ENCODE results near the gene MMP1. TPM values are rescaled to one million over a fixed set of nuclear protein-coding genes. Genes with fewer than 3 reads are reported as not detected.
A peak's percentile ranks its signal among the peaks of the same experiment; 100 is the strongest.

Gene MMP1
- total RNA-seq (under 1 TPM in 1 of 2 donors, not detected in 1; 0.52 TPM), polyA plus RNA-seq (under 1 TPM in 1 of 2 donors, not detected in 1; 0.10 TPM)
- long read RNA-seq, donor 1, partial matches to known transcripts = 0 of 2 reads
- long read RNA-seq, donor 1, other reads (novel, unspliced or antisense) = 0 of 2 reads
- long read RNA-seq, donor 2 = 0 reads

GRCh38 chr11:102798012-102798746 lies at the start of gene MMP1:
TSS of gene MMP1 (minus strand) at chr11:102798160. CDS start at chr11:102798092, 68 bp downstream.
- no peak within 1 kb of the TSS for H3K27ac ChIP-seq (ENCODE audit: low read depth in 1 of 2, low read length in 2 of 2)
- no peak within 1 kb of the TSS for H3K4me3 ChIP-seq (ENCODE audit: low read length in 2 of 2)
- no peaks in the 10 kb centered on the region for H3K36me3 ChIP-seq (ENCODE audit: control insufficient read depth in 1 of 2, insufficient read depth in 2 of 2, low read length in 1 of 2)
- 92% methylated on average over 7 of the region's 7 CpGs for WGBS, 2 donors
- no peaks in the 10 kb centered on the region for H3K4me1 ChIP-seq (ENCODE audit: control insufficient read depth in 1 of 2, insufficient read depth in 2 of 2, low read length in 2 of 2)
- no peaks in the 10 kb centered on the region for H3K9me3 ChIP-seq (ENCODE audit: control insufficient read depth, low read length)
- intact Hi-C loops (cut with DNase I) = no loop called here
- DNase-seq (no peak), ATAC-seq (ENCODE audit: low FRiP score) (peak; percentile 39)
- peaks cover 0 to 1% of the 10 kb centered on the region in 2 donors for H3K27me3 ChIP-seq (ENCODE audit: control insufficient read depth in 1 of 2, insufficient read depth in 2 of 2, low read length in 1 of 2)

GRCh38 chr11:102846292-102846691 lies 48.3 kb upstream of the MMP1 start:
- no peak overlapping the region for H3K4me3 ChIP-seq (ENCODE audit: low read length in 2 of 2)
- H3K9me3 ChIP-seq (ENCODE audit: control insufficient read depth, low read length) = peaks cover 1% of the 10 kb centered on the region
- H3K27me3 ChIP-seq (ENCODE audit: control insufficient read depth in 1 of 2, insufficient read depth in 2 of 2, low read length in 1 of 2) = no peaks in the 10 kb centered on the region
- no peaks in the 10 kb centered on the region for H3K36me3 ChIP-seq (ENCODE audit: control insufficient read depth in 1 of 2, insufficient read depth in 2 of 2, low read length in 1 of 2)
- ATAC-seq (ENCODE audit: low FRiP score) = no peak
- DNase-seq = no peak
- H3K27ac ChIP-seq (ENCODE audit: low read depth in 1 of 2, low read length in 2 of 2) = no peak overlapping the region
- no peaks in the 10 kb centered on the region for H3K4me1 ChIP-seq (ENCODE audit: control insufficient read depth in 1 of 2, insufficient read depth in 2 of 2, low read length in 2 of 2)
- intact Hi-C loops (cut with DNase I) = no loop called here
- 28 to 39% methylated on average over 3 of the region's 3 CpGs for WGBS, 2 donors

GRCh38 chr11:102843489-102843888 lies 45.5 kb upstream of the MMP1 start, which contains the start of gene MMP3:
TSS of gene MMP3 (minus strand) at chr11:102843609. CDS start at chr11:102843546, 63 bp downstream.
- 82 to 88% methylated on average over 4 of the region's 4 CpGs for WGBS, 2 donors
- H3K4me3 ChIP-seq (ENCODE audit: low read length in 2 of 2) = no peak within 1 kb of the TSS
- H3K4me1 ChIP-seq (ENCODE audit: control insufficient read depth in 1 of 2, insufficient read depth in 2 of 2, low read length in 2 of 2) = no peaks in the 10 kb centered on the region
- intact Hi-C loops (cut with DNase I) = no loop called here
- H3K27ac ChIP-seq (ENCODE audit: low read depth in 1 of 2, low read length in 2 of 2) = no peak within 1 kb of the TSS
- no peak for ATAC-seq (ENCODE audit: low FRiP score)
- H3K9me3 ChIP-seq (ENCODE audit: control insufficient read depth, low read length) = peaks cover 1% of the 10 kb centered on the region
- H3K36me3 ChIP-seq (ENCODE audit: control insufficient read depth in 1 of 2, insufficient read depth in 2 of 2, low read length in 1 of 2) = no peaks in the 10 kb centered on the region
- no peaks in the 10 kb centered on the region for H3K27me3 ChIP-seq (ENCODE audit: control insufficient read depth in 1 of 2, insufficient read depth in 2 of 2, low read length in 1 of 2)
- no peak for DNase-seq

- Histone ChIP-seq H3K36me3 (ENCODE audit: control insufficient read depth in 1 of 2, insufficient read depth in 2 of 2, low read length in 1 of 2) (no peaks in the 10 kb centered on the region), H3K27me3 (ENCODE audit: control insufficient read depth in 1 of 2, insufficient read depth in 2 of 2, low read length in 1 of 2) (peaks cover 0 to under 1% of the 10 kb centered on the region in 2 donors), H3K9me3 (ENCODE audit: control insufficient read depth, low read length) (peaks cover 1% of the 10 kb centered on the region), H3K4me1 (ENCODE audit: control insufficient read depth in 1 of 2, insufficient read depth in 2 of 2, low read length in 2 of 2) (no peaks in the 10 kb centered on the region), H3K27ac (ENCODE audit: low read depth in 1 of 2, low read length in 2 of 2) (no peak overlapping the region), H3K4me3 (ENCODE audit: low read length in 2 of 2) (no peak overlapping the region)
- ATAC-seq (ENCODE audit: low FRiP score) (no peak), DNase-seq (no peak)
- 2 to 14% methylated on average over 1 of the region's 1 CpG for WGBS, 2 donors
- intact Hi-C loops (cut with DNase I) = no loop called here
Measured at GRCh38 chr11:102842930-102843329, 45.0 kb upstream of the MMP1 start.

GRCh38 chr11:102840018-102840417 lies 42.1 kb upstream of the MMP1 start:
- H3K4me1 ChIP-seq (ENCODE audit: control insufficient read depth in 1 of 2, insufficient read depth in 2 of 2, low read length in 2 of 2) = peaks cover 0 to 2% of the 10 kb centered on the region in 2 donors
- H3K27ac ChIP-seq (ENCODE audit: low read depth in 1 of 2, low read length in 2 of 2) = no peak overlapping the region
- 13 to 15% methylated on average over 5 of the region's 5 CpGs for WGBS, 2 donors
- no peak overlapping the region for H3K4me3 ChIP-seq (ENCODE audit: low read length in 2 of 2)
- no peak for ATAC-seq (ENCODE audit: low FRiP score)
- peak in 1 of 2 donors; percentile 51 for DNase-seq
- intact Hi-C loops (cut with DNase I) = no loop called here
- peaks cover 1% of the 10 kb centered on the region for H3K9me3 ChIP-seq (ENCODE audit: control insufficient read depth, low read length)
- no peaks in the 10 kb centered on the region for H3K36me3 ChIP-seq (ENCODE audit: control insufficient read depth in 1 of 2, insufficient read depth in 2 of 2, low read length in 1 of 2)
- H3K27me3 ChIP-seq (ENCODE audit: control insufficient read depth in 1 of 2, insufficient read depth in 2 of 2, low read length in 1 of 2) = peaks cover 0 to 2% of the 10 kb centered on the region in 2 donors

- H3K27ac ChIP-seq (ENCODE audit: low read depth in 1 of 2, low read length in 2 of 2) = no peak overlapping the region
- H3K36me3 ChIP-seq (ENCODE audit: control insufficient read depth in 1 of 2, insufficient read depth in 2 of 2, low read length in 1 of 2) = no peaks in the 10 kb centered on the region
- no peak overlapping the region for H3K4me3 ChIP-seq (ENCODE audit: low read length in 2 of 2)
- 36 to 51% methylated on average over 2 of the region's 2 CpGs for WGBS, 2 donors
- no peak for ATAC-seq (ENCODE audit: low FRiP score)
- no peak for DNase-seq
- H3K9me3 ChIP-seq (ENCODE audit: control insufficient read depth, low read length) = no peaks in the 10 kb centered on the region
- peaks cover 0 to 2% of the 10 kb centered on the region in 2 donors for H3K27me3 ChIP-seq (ENCODE audit: control insufficient read depth in 1 of 2, insufficient read depth in 2 of 2, low read length in 1 of 2)
- H3K4me1 ChIP-seq (ENCODE audit: control insufficient read depth in 1 of 2, insufficient read depth in 2 of 2, low read length in 2 of 2) = peaks cover 0 to 2% of the 10 kb centered on the region in 2 donors
- intact Hi-C loops (cut with DNase I) = loop anchor here in 1 of 2 donors (10.0 kb wide), 1 partner anchor 97 kb away; no protein-coding TSS in a partner anchor
Measured at GRCh38 chr11:102837646-102838045, 39.7 kb upstream of the MMP1 start.

GRCh38 chr11:102837156-102837555 lies 39.2 kb upstream of the MMP1 start:
- DNase-seq = no peak
- no peak overlapping the region for H3K27ac ChIP-seq (ENCODE audit: low read depth in 1 of 2, low read length in 2 of 2)
- H3K4me3 ChIP-seq (ENCODE audit: low read length in 2 of 2) = no peak overlapping the region
- peaks cover 0 to 2% of the 10 kb centered on the region in 2 donors for H3K4me1 ChIP-seq (ENCODE audit: control insufficient read depth in 1 of 2, insufficient read depth in 2 of 2, low read length in 2 of 2)
- no peaks in the 10 kb centered on the region for H3K9me3 ChIP-seq (ENCODE audit: control insufficient read depth, low read length)
- peaks cover 0 to 2% of the 10 kb centered on the region in 2 donors for H3K27me3 ChIP-seq (ENCODE audit: control insufficient read depth in 1 of 2, insufficient read depth in 2 of 2, low read length in 1 of 2)
- no peak for ATAC-seq (ENCODE audit: low FRiP score)
- intact Hi-C loops (cut with DNase I) = loop anchor here in 1 of 2 donors (10.0 kb wide), 1 partner anchor 98 kb away; no protein-coding TSS in a partner anchor
- WGBS, 2 donors = 75 to 86% methylated on average over 2 of the region's 2 CpGs
- H3K36me3 ChIP-seq (ENCODE audit: control insufficient read depth in 1 of 2, insufficient read depth in 2 of 2, low read length in 1 of 2) = no peaks in the 10 kb centered on the region

GRCh38 chr11:102836290-102836875 lies 38.4 kb upstream of the MMP1 start:
- no peak overlapping the region for H3K4me3 ChIP-seq (ENCODE audit: low read length in 2 of 2)
- H3K9me3 ChIP-seq (ENCODE audit: control insufficient read depth, low read length) = no peaks in the 10 kb centered on the region
- no peaks in the 10 kb centered on the region for H3K36me3 ChIP-seq (ENCODE audit: control insufficient read depth in 1 of 2, insufficient read depth in 2 of 2, low read length in 1 of 2)
- DNase-seq (no peak), ATAC-seq (ENCODE audit: low FRiP score) (no peak)
- WGBS, 2 donors = 19 to 29% methylated on average over 3 of the region's 3 CpGs
- no peak overlapping the region for H3K27ac ChIP-seq (ENCODE audit: low read depth in 1 of 2, low read length in 2 of 2)
- peaks cover 0 to 2% of the 10 kb centered on the region in 2 donors for H3K4me1 ChIP-seq (ENCODE audit: control insufficient read depth in 1 of 2, insufficient read depth in 2 of 2, low read length in 2 of 2)
- intact Hi-C loops (cut with DNase I) = loop anchor here in 1 of 2 donors (10.0 kb wide), 1 partner anchor 98 kb away; no protein-coding TSS in a partner anchor
- H3K27me3 ChIP-seq (ENCODE audit: control insufficient read depth in 1 of 2, insufficient read depth in 2 of 2, low read length in 1 of 2) = peaks cover 0 to 2% of the 10 kb centered on the region in 2 donors

Measured in aorta (tissue), 5 donors.